ENCODE data around the gene BTG2. TPM values are rescaled to one million over a fixed set of nuclear protein-coding genes. Genes with fewer than 3 reads are reported as not detected.
A peak's percentile ranks its signal among the peaks of the same experiment; 100 is the strongest.
"Not testable (repeated sequence)": the region's sequence is repeated elsewhere in the genome, so short reads cannot be mapped to it uniquely, and the experiment has no call there.

Gene BTG2, protein sequence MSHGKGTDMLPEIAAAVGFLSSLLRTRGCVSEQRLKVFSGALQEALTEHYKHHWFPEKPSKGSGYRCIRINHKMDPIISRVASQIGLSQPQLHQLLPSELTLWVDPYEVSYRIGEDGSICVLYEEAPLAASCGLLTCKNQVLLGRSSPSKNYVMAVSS
- total RNA-seq = 100 to 1,000 TPM in 3 of 4 donors, 10 to 100 TPM in 1; 74.5 to 169 (median 116) TPM

DNA sequence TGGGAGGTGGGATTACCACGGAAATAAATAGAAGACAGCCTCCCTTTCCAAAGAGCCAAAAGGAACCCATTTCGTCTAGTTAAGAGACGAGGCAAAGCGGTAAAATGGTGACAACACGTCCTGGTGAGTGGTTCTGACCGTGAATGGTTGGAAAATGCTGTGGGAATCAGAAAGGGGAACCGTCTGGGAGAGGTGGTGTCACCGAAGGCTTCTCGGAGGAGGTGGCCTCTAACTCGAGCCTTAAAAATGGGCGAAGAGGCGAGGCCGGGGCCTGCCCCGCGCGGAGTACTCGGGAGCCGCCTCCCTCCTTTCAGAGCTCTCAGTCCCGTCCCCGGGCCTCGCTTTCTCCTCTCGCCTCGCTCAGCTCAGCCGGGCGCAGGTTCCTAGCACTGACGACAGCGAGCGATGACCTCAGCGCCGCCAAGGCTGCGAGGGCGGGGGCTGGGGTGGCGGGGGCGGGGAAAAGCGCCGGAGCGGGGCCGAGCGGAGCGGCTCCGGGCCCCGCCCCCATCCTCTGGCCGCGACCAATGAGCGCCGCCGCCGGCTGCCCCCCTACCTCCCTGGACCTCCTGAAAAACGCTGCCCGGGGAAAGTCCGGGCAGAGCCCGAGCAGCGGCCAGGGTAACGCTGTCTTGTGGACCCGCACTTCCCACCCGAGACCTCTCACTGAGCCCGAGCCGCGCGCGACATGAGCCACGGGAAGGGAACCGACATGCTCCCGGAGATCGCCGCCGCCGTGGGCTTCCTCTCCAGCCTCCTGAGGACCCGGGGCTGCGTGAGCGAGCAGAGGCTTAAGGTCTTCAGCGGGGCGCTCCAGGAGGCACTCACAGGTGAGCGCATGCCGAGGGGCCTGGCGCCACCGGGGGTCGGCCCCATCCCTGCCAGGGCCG, at the start of gene BTG2:
Gene BTG2, plus strand, starts transcription at position 601 of the 890 bp plus-strand sequence. Its CDS starts 88 bp downstream, at position 689.
- Histone ChIP-seq H3K9me3 (no peaks in the 10 kb centered on the region), H3K27me3 (no peaks in the 10 kb centered on the region), H3K4me3 (peak within 1 kb of the TSS; percentile 76 to 92), H3K4me1 (peaks cover 3 to 45% (median 25%) of the 10 kb centered on the region in 3 donors), H3K36me3 (peaks cover 0 to 35% of the 10 kb centered on the region in 2 donors), H3K27ac (peak within 1 kb of the TSS; percentile 93 to 99 (median 96))
- 6 to 12% methylated on average over 12 to 15 of the region's 79 CpGs for WGBS, 2 donors (ENCODE audit: low coverage in 1 of 2)
- peak; percentile 92 for ATAC-seq
- peak; percentile 100 for TF ChIP-seq POLR2AphosphoS5 (IDR thresholded peaks at IDR 0.05)
- TF ChIP-seq EP300 (IDR thresholded peaks at IDR 0.05) = no peak
- TF ChIP-seq POLR2A (IDR thresholded peaks at IDR 0.05) = peak; percentile 100
- TF ChIP-seq CTCF (IDR thresholded peaks at IDR 0.05) = peak in 2 of 4 experiments; percentile 7 to 11

DNA sequence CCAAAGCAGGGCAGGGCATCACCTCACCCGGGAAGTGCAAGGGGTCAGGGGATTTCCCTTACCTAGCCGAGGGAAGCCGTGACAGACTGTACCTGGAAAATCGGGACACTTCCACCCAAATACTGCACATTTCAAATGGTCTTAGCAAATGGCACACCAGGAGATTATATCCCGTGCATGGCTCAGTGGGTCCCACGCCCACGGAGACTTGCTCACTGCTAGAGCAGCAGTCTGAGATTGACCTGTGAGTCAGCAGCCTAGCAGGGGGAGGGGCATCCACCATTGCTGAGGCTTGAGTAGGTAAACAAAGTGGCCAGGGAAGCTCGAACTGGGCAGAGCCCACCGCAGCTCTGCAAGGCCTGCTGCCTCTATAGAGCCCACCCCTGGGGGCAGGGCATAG, 48.7 kb upstream of the BTG2 start:
- H3K4me1 ChIP-seq, ATAC-seq, H3K27ac ChIP-seq, H3K4me3 ChIP-seq, H3K36me3 ChIP-seq: not testable (repeated sequence)
- 100% methylated on average over 1 of the region's 9 CpGs; no CpG with 5 or more reads in 1 of the 2 donors for WGBS, 2 donors (ENCODE audit: low coverage in 1 of 2)
- Histone ChIP-seq H3K27me3 (peaks cover 25% of the 10 kb centered on the region), H3K9me3 (peaks cover 0 to 22% (median 0%) of the 10 kb centered on the region in 3 donors)

DNA sequence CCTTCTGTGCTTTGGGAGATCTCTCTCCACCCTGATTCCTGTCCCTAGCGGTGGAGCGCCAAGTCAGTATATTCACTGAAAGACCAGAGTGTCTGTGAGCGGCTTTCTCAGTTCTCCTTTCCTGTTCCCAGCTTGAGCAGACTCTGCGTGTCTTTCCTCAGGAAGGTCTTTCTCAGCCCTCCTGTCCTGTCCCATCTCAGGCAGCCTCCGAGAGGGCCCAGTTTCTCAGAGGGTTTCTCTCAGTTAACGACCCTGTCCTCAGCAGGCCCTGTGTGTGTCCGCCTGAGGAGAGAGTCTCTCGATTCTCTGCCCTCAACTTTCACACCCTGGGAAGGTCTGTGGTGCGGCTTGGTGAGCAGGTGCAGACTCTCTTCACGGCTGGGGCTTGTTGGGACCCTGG, 41.8 kb upstream of the BTG2 start:
- ATAC-seq = no peak
- Histone ChIP-seq H3K36me3 (no peaks in the 10 kb centered on the region), H3K9me3 (no peaks in the 10 kb centered on the region), H3K4me1 (peaks cover 0 to 5% (median 0%) of the 10 kb centered on the region in 3 donors), H3K27ac (no peak overlapping the region), H3K27me3 (no peaks in the 10 kb centered on the region), H3K4me3 (no peak overlapping the region)
- no peak for TF ChIP-seq CTCF (IDR thresholded peaks at IDR 0.05)
- 62 to 85% methylated on average over 5 to 8 of the region's 10 CpGs for WGBS, 2 donors (ENCODE audit: low coverage in 1 of 2)

GRCh38 chr1:203264052-203264501, 41.2 kb upstream of the BTG2 start:
- Histone ChIP-seq H3K36me3 (no peaks in the 10 kb centered on the region), H3K27ac (no peak overlapping the region), H3K27me3 (no peaks in the 10 kb centered on the region), H3K9me3 (no peaks in the 10 kb centered on the region), H3K4me3 (no peak overlapping the region), H3K4me1 (peaks cover 0 to 10% (median 3%) of the 10 kb centered on the region in 3 donors)
- ATAC-seq = peak; percentile 32
- no peak for TF ChIP-seq POLR2AphosphoS5 (IDR thresholded peaks at IDR 0.05)
- TF ChIP-seq EP300 (IDR thresholded peaks at IDR 0.05) = no peak
- TF ChIP-seq POLR2A (IDR thresholded peaks at IDR 0.05) = no peak
- WGBS, 2 donors (ENCODE audit: low coverage in 1 of 2) = 55 to 76% methylated on average over 5 of the region's 6 CpGs

- Histone ChIP-seq H3K4me1 (peaks cover 0 to 12% (median 3%) of the 10 kb centered on the region in 3 donors), H3K9me3 (no peaks in the 10 kb centered on the region), H3K27me3 (no peaks in the 10 kb centered on the region), H3K4me3 (no peak overlapping the region), H3K27ac (no peak overlapping the region), H3K36me3 (no peaks in the 10 kb centered on the region)
- ATAC-seq = no peak
- TF ChIP-seq CTCF (IDR thresholded peaks at IDR 0.05) = no peak
- TF ChIP-seq POLR2A (IDR thresholded peaks at IDR 0.05) = no peak
- TF ChIP-seq EP300 (IDR thresholded peaks at IDR 0.05) = no peak
- TF ChIP-seq POLR2AphosphoS5 (IDR thresholded peaks at IDR 0.05) = no peak
- WGBS, 2 donors (ENCODE audit: low coverage in 1 of 2) = 71 to 90% methylated on average over 1 to 2 of the region's 4 CpGs
These were observed 39.8 kb upstream of the BTG2 start for GRCh38 chr1:203265541-203265940.

- peaks cover 0 to 17% (median 3%) of the 10 kb centered on the region in 3 donors for H3K4me1 ChIP-seq
- not testable (repeated sequence) for H3K9me3 ChIP-seq, H3K27ac ChIP-seq, H3K27me3 ChIP-seq, H3K36me3 ChIP-seq, ATAC-seq, H3K4me3 ChIP-seq
- 21 to 80% methylated on average over 1 to 3 of the region's 5 CpGs for WGBS, 2 donors (ENCODE audit: low coverage in 1 of 2)
These were observed 39.2 kb upstream of the BTG2 start for GRCh38 chr1:203266140-203266539.
